Stomach (tissue), 9 donors: ENCODE data around the gene ANGPTL2. TPM values are rescaled to one million over a fixed set of nuclear protein-coding genes. Genes with fewer than 3 reads are reported as not detected.
A peak's percentile ranks its signal among the peaks of the same experiment; 100 is the strongest.

Experiments used
- DNase-seq, 2 donors: peaks; one replicate each; pipeline versions ENCODE4 v3.0.0 to v3.0.0-alpha.2; 2013 to 2019
- H3K27ac ChIP-seq, 5 donors: fragments of 200-600 bp in 4 of 5; sonication (generic) in 4 of 5; one replicate each; pipeline ENCODE4 v1.5.1; 2013 to 2019; ENCODE audit warnings: mild to moderate bottlenecking in 1 of 5, moderate library complexity in 1 of 5
- H3K27me3 ChIP-seq, 3 donors: fragments of 200-600 bp; sonication (generic); one replicate each; pipeline ENCODE4 v1.5.1; 2017 to 2019; ENCODE audit warnings: mixed run types in 1 of 3
- H3K36me3 ChIP-seq, 4 donors: fragments of 200-600 bp; sonication (generic); 1 replicate in 3 of 4; 2 replicates in 1 of 4; pipeline ENCODE4 v1.5.1; 2016 to 2019
- H3K4me1 ChIP-seq, 4 donors: fragments of 200-600 bp; sonication (generic); one replicate each; pipeline ENCODE4 v1.5.1; 2016 to 2019
- H3K4me3 ChIP-seq, 4 donors: fragments of 200-600 bp; sonication (generic) in 3 of 4; one replicate each; pipeline ENCODE4 v1.5.1; 2016 to 2019; ENCODE audit warnings: mild to moderate bottlenecking in 1 of 4
- H3K9me3 ChIP-seq, 4 donors: fragments of 200-600 bp; sonication (generic); one replicate each; pipeline ENCODE4 v1.5.1; 2016 to 2019
- EP300 ChIP-seq: sonication (generic); formaldehyde crosslinking; IDR thresholded peaks from one replicate; pipeline ENCODE4 v1.6.1; 2017; ENCODE audit warnings: antibody characterized with exemption
- POLR2A ChIP-seq, 4 donors: fragments of 450-650 bp; IDR thresholded peaks; one replicate each; pipeline ENCODE4 v1.6.1; 2016; ENCODE audit warnings: antibody characterized with exemption in 4 of 4, control low read depth in 2 of 4, mild to moderate bottlenecking in 1 of 4, moderate library complexity in 1 of 4
- POLR2AphosphoS5 ChIP-seq, 3 donors: sonication (generic); formaldehyde crosslinking; IDR thresholded peaks; one replicate each; pipeline ENCODE4 v1.6.1; 2016; ENCODE audit warnings: antibody characterized with exemption in 3 of 3
- WGBS, 5 donors: extraction: QIAGEN DNeasy Blood & Tissue Kit in 3 of 5; methylation state at CpG; one replicate each; pipeline versions ENCODE4 v1.1.5 to v1.1.7; 2013 to 2018; 5-methylcytosine and 5-hydroxymethylcytosine counted together
- intact Hi-C: fragments of 100-400 bp; cut with DNase I; formaldehyde crosslinking; loops from one replicate; pipeline ENCODE4 v1.15.1; 2023; ENCODE audit warnings: low total_unique reads
- polyA plus RNA-seq, 3 donors: library from polyadenylated mRNA; stranded (reverse); fragments of 200-250 nt; gene quantifications; one replicate each; pipeline ENCODE4 v1.2.3, GENCODE V29; 2013
- total RNA-seq, 5 donors: library from RNA; depleted of rRNA; stranded (reverse); fragments of >200 nt; gene quantifications; one replicate each; pipeline versions ENCODE4 v1.1.0 to v1.2.3, GENCODE V29; 2014 to 2016
- TF ChIP-seq, protein P1 (sequence below), 7 experiments: fragments of 450-650 bp in 4 of 7; fragments of 200-600 bp in 3 of 7; sonication (generic) in 3 of 7; IDR thresholded peaks; one replicate each; pipeline ENCODE4 v1.5.1; 2016 to 2019; ENCODE audit warnings: antibody characterized with exemption in 7 of 7, control low read depth in 2 of 7, mild to moderate bottlenecking in 1 of 7
- donor health status: healthy with polysubstance abuse.
- donor health status: Bipolar disorder and iron deficiency.
- donor health status: healthy.

Gene ANGPTL2
- total and polyA plus RNA-seq, 8 donors = 5.7 to 26.3 (median 10.2) TPM

DNA sequence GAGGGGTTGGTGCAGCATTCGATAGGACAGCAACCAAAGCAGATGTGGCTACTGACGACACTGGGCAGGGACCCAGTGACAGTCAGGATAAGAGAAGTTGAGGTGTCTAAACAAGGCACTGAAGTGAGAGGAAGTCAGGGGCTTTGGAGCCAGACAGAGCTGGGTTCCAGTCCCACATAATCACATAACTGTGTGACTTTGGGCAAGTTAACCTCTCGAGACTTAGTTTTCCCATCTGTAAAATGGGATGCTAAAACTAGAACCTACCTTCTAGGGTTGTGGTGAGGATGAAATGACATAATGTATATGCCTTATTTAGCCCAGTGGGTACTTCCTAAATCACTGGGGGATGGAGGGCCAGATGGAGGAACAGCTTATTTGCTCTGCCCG lies 3.1 kb downstream of the ANGPTL2 start:
- no peak for DNase-seq
- TF ChIP-seq, protein P1, sequence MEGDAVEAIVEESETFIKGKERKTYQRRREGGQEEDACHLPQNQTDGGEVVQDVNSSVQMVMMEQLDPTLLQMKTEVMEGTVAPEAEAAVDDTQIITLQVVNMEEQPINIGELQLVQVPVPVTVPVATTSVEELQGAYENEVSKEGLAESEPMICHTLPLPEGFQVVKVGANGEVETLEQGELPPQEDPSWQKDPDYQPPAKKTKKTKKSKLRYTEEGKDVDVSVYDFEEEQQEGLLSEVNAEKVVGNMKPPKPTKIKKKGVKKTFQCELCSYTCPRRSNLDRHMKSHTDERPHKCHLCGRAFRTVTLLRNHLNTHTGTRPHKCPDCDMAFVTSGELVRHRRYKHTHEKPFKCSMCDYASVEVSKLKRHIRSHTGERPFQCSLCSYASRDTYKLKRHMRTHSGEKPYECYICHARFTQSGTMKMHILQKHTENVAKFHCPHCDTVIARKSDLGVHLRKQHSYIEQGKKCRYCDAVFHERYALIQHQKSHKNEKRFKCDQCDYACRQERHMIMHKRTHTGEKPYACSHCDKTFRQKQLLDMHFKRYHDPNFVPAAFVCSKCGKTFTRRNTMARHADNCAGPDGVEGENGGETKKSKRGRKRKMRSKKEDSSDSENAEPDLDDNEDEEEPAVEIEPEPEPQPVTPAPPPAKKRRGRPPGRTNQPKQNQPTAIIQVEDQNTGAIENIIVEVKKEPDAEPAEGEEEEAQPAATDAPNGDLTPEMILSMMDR (IDR thresholded peaks at IDR 0.05) = no peak
- no peak for TF ChIP-seq EP300
- TF ChIP-seq POLR2AphosphoS5 (IDR thresholded peaks at IDR 0.05) = no peak
- TF ChIP-seq POLR2A (IDR thresholded peaks at IDR 0.05) = no peak
- intact Hi-C loops = no loop called here
- Histone ChIP-seq H3K27ac (peak overlapping the region in 1 of 5 donors; percentile 27), H3K9me3 (no peaks in the 10 kb centered on the region), H3K4me3 (no peak overlapping the region), H3K36me3 (no peaks in the 10 kb centered on the region), H3K4me1 (peaks cover 15 to 88% (median 54%) of the 10 kb centered on the region in 4 donors), H3K27me3 (peaks cover 0 to 13% (median 0%) of the 10 kb centered on the region in 3 donors)
- WGBS, 5 donors = 80 to 96% (median 91%) methylated on average over 4 of the region's 4 CpGs

DNA sequence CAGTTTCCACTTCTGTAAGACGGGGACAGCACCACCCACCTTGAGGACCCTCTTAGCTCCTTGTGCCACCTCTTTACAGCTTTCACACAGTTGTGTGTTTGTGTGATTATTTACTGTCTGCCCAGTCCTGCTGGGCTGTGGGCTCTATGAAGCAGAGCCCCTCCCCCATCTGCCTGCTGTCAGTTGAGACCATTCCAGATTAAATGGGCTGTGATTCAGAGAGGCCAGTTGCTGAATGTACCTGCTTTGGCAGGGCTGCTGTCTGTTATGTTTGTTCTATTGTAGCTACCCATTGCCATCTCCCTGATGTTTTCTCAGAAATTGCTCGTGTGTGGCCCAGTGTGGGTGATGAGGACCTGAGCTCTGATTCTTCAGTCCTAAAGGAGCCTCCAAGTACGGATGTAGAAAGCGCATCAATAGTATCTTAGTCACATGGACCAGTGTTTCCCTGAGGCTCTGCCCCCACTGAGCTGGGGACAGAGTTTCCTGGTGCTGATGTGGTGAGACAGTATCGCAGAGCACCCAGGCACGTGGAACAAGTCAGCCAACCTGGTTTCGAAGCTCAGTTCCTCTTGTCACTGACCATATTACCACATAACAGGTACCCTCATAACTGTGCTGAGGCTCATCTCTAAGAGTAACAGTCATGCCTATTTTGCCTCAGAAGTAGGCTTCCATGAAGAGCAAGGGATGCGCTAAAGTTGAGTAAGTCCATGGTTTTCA lies 3.7 kb downstream of the ANGPTL2 start:
- peaks cover 0 to 13% (median 0%) of the 10 kb centered on the region in 3 donors for H3K27me3 ChIP-seq
- peaks cover 14 to 90% (median 54%) of the 10 kb centered on the region in 4 donors for H3K4me1 ChIP-seq
- peak overlapping the region in 1 of 5 donors; percentile 27 for H3K27ac ChIP-seq
- H3K36me3 ChIP-seq = no peaks in the 10 kb centered on the region
- intact Hi-C loops = no loop called here
- TF ChIP-seq POLR2A (IDR thresholded peaks at IDR 0.05) (no peak), POLR2AphosphoS5 (IDR thresholded peaks at IDR 0.05) (no peak), EP300 (no peak)
- TF ChIP-seq, protein P1 (IDR thresholded peaks at IDR 0.05) = no peak
- WGBS, 5 donors = 74 to 90% (median 87%) methylated on average over 8 of the region's 8 CpGs
- no peak overlapping the region for H3K4me3 ChIP-seq
- H3K9me3 ChIP-seq = no peaks in the 10 kb centered on the region
- no peak for DNase-seq

DNA sequence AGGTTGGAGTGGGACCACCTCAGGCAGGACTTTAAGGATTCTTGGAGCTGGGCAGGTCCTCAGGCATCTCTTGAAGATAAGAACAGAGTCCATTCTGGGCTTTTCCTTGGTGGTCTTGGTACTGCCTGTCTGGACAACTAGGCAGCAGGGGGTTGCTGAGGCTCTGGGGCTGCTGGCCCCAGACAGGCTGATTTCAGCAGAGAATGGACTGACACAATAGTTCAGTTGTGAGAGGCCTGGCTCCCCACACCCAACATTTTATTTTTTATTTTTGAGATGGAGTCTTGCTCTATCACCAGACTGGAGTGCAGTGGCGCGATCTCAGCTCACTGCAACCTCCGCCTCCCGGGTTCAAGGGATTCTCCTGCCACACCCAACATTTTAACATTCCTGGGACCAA lies 4.6 kb downstream of the ANGPTL2 start:
- peak overlapping the region in 1 of 5 donors; percentile 30 for H3K27ac ChIP-seq
- 89 to 96% (median 91%) methylated on average over 4 of the region's 4 CpGs for WGBS, 5 donors
- TF ChIP-seq, protein P1 (IDR thresholded peaks at IDR 0.05) = no peak
- no peak for TF ChIP-seq POLR2A (IDR thresholded peaks at IDR 0.05)
- no peak for TF ChIP-seq POLR2AphosphoS5 (IDR thresholded peaks at IDR 0.05)
- TF ChIP-seq EP300 = no peak
- no peaks in the 10 kb centered on the region for H3K36me3 ChIP-seq
- peaks cover 0 to 10% (median 0%) of the 10 kb centered on the region in 3 donors for H3K27me3 ChIP-seq
- intact Hi-C loops = no loop called here
- H3K9me3 ChIP-seq = no peaks in the 10 kb centered on the region
- no peak for DNase-seq
- H3K4me3 ChIP-seq = no peak overlapping the region
- peaks cover 13 to 90% (median 55%) of the 10 kb centered on the region in 4 donors for H3K4me1 ChIP-seq

DNA sequence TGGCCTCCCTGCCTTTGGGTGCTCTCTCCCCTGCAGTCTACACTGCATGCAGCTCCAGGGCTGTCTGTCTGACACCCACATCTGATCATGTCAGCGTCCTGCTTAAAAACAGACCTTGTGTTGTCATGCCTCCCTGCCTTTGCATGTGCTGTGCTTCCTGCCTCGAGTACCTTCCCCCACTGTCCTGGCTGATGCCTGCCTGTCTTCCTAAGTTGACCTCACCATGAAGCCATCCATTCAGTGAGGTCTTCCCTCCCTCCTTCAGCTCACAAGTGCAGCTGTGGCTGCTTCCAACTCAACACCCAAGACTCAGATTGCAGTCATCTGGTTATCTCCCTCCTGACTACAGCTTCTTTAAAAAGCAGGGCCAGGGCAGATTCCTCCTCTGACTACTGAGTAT lies 5.5 kb downstream of the ANGPTL2 start:
- 67 to 93% (median 81%) methylated on average over 2 of the region's 2 CpGs for WGBS, 5 donors
- TF ChIP-seq, protein P1 (IDR thresholded peaks at IDR 0.05) = no peak
- TF ChIP-seq EP300 = no peak
- no peak for TF ChIP-seq POLR2A (IDR thresholded peaks at IDR 0.05)
- no peak for TF ChIP-seq POLR2AphosphoS5 (IDR thresholded peaks at IDR 0.05)
- intact Hi-C loops = no loop called here
- Histone ChIP-seq H3K27me3 (peaks cover 0 to 2% (median 0%) of the 10 kb centered on the region in 3 donors), H3K4me3 (no peak overlapping the region), H3K27ac (peak overlapping the region in 1 of 5 donors; percentile 30), H3K9me3 (no peaks in the 10 kb centered on the region), H3K36me3 (no peaks in the 10 kb centered on the region), H3K4me1 (peaks cover 18 to 90% (median 55%) of the 10 kb centered on the region in 4 donors)
- no peak for DNase-seq
